HepG2 (cell line): ENCODE measurements around the gene ABCB8. TPM values are rescaled to one million over a fixed set of nuclear protein-coding genes. Genes with fewer than 3 reads are reported as not detected.

Source experiments
- ATAC-seq: fragments of 200-7000 bp; cut with Tn5 transposase; 3 replicates; pipeline ENCODE4 v1.9.1; 2020; ENCODE audit warnings: mild to moderate bottlenecking, moderate library complexity
- BruUV-seq: library from RNA; stranded (reverse); fragments of 400-500 nt; replicated peaks from 2 replicates; lab custom pipeline; 2021; lab: Mats Ljungman, UMichigan
- CTCF ChIA-PET: fragments of 300-600 bp; formaldehyde crosslinking; extraction: SDS; loops from one replicate; lab custom pipeline; 2021; ENCODE audit warnings: low total read pairs, inconsistent platforms, low intra/inter-chr PET ratio; lab: Yijun Ruan, JAX
- POLR2A ChIA-PET: fragments of 350-600 bp; sonication (Branson Sonifier 250); formaldehyde crosslinking; loops from one replicate; lab custom pipeline; 2020; ENCODE audit warnings: antibody characterized with exemption, inconsistent platforms; lab: Yijun Ruan, JAX
- DNase-seq: peaks from one replicate; pipeline ENCODE4 v3.0.0-alpha.2; 2015; ENCODE audit warnings: low spot score
- FAIRE-seq: peaks from 3 replicates; lab custom pipeline; 2011; peaks lifted over from hg19 to GRCh38; lab: Jason Lieb, UNC
- H2AFZ ChIP-seq: one replicate; pipeline ENCODE4 v1.6.1; 2011; ENCODE audit warnings: low read length, inconsistent platforms
- H3K27ac ChIP-seq: fragments of 300-600 bp; 3 replicates; pipeline ENCODE4 v1.8.0; 2011; ENCODE audit warnings: mixed run types, mild to moderate bottlenecking, mixed read lengths, low read length, inconsistent platforms; ENCODE audit not compliant: insufficient read depth; ENCODE audit errors: extremely low read length
- H3K27me3 ChIP-seq, 2 experiments: fragments of 200-600 bp in 1 of 2; 2 replicates in 1 of 2; 3 replicates in 1 of 2; pipeline versions ENCODE4 v1.6.0 to v1.8.0; 2011; ENCODE audit warnings: low read length in 2 of 2, mild to moderate bottlenecking in 2 of 2, moderate library complexity in 2 of 2, inconsistent platforms in 1 of 2; ENCODE audit not compliant: insufficient read depth in 2 of 2, control insufficient read depth in 1 of 2
- H3K36me3 ChIP-seq, 2 experiments: fragments of 200-600 bp in 1 of 2; replicated peaks in 1 of 2; 2 replicates in 1 of 2; 3 replicates in 1 of 2; pipeline versions ENCODE4 v1.5.1 to v1.8.0; 2011; ENCODE audit warnings: low read length in 2 of 2, inconsistent platforms in 1 of 2; ENCODE audit not compliant: insufficient read depth in 2 of 2, control insufficient read depth in 1 of 2
- H3K4me1 ChIP-seq: 2 replicates; pipeline ENCODE4 v1.5.1; 2012; ENCODE audit warnings: low read length, inconsistent platforms; ENCODE audit not compliant: insufficient read depth
- H3K4me2 ChIP-seq: 2 replicates; pipeline ENCODE4 v1.6.0; 2011; ENCODE audit warnings: low read depth, low read length, inconsistent platforms
- H3K4me3 ChIP-seq, 3 experiments: fragments of 200-600 bp in 1 of 3; sonication (generic), shearing (Covaris generic) in 1 of 3; replicated peaks in 1 of 3; 2 replicates each; pipeline ENCODE4 v1.5.1; 2011 to 2016; ENCODE audit warnings: low read length in 3 of 3, inconsistent platforms in 2 of 3, low read depth in 2 of 3, mild to moderate bottlenecking in 2 of 3, control low read depth in 1 of 3, mixed read lengths in 1 of 3; ENCODE audit not compliant: insufficient read depth in 1 of 3
- H3K79me2 ChIP-seq: one replicate; pipeline ENCODE4 v1.6.1; 2011; ENCODE audit warnings: low read length, inconsistent platforms; ENCODE audit not compliant: insufficient read depth
- H3K9ac ChIP-seq: 2 replicates; pipeline ENCODE4 v1.6.0; 2011; ENCODE audit warnings: mild to moderate bottlenecking, low read depth, low read length, inconsistent platforms; ENCODE audit not compliant: insufficient read depth
- H3K9me3 ChIP-seq: 2 replicates; pipeline ENCODE4 v1.5.1; 2012; ENCODE audit warnings: mild to moderate bottlenecking, low read length
- H4K20me1 ChIP-seq: 2 replicates; pipeline ENCODE4 v1.6.0; 2011; ENCODE audit warnings: inconsistent platforms, mild to moderate bottlenecking, low read length, moderate library complexity; ENCODE audit not compliant: insufficient read depth
- BRD4 ChIP-seq: sonication (generic); formaldehyde crosslinking; IDR thresholded peaks from 2 replicates; pipeline ENCODE4 v1.4.0; 2020; ENCODE audit warnings: missing genetic modification reagents
- PHF8 ChIP-seq: sonication (generic); formaldehyde crosslinking; IDR thresholded peaks from 2 replicates; pipeline ENCODE4 v1.5.0; 2020; ENCODE audit warnings: missing genetic modification reagents
- SMARCE1 ChIP-seq: fragments of 450-650 bp; IDR thresholded peaks from 2 replicates; pipeline ENCODE4 v1.6.1; 2017; ENCODE audit warnings: borderline replicate concordance
- ZNF33B ChIP-seq: sonication (generic); formaldehyde crosslinking; IDR thresholded peaks from 2 replicates; pipeline ENCODE4 v1.5.1; 2020; ENCODE audit warnings: mild to moderate bottlenecking, missing genetic modification reagents
- ZNF446 ChIP-seq: sonication (generic); formaldehyde crosslinking; IDR thresholded peaks from 2 replicates; pipeline ENCODE4 v1.5.0; 2020; ENCODE audit warnings: mild to moderate bottlenecking, missing genetic modification reagents
- WGBS: methylation state at CpG from one replicate; pipeline ENCODE4 v1.1.6; 2017; ENCODE audit warnings: low lambda C conversion rate; 5-methylcytosine and 5-hydroxymethylcytosine counted together
- in situ Hi-C: cut with HindIII; loops from 2 replicates; pipeline ENCODE4 v1.10.0; 2017; ENCODE audit warnings: low pct_unique_long_range_greater_than_20kb; ENCODE audit not compliant: extremely low pct_ligation_motif_present
- intact Hi-C: fragments of 100-400 bp; cut with micrococcal nuclease; formaldehyde crosslinking; loops from one replicate; pipeline ENCODE4 v1.10.0; 2022; ENCODE audit not compliant: unreplicated experiment
- polyA plus RNA-seq, 8 experiments: library from polyadenylated mRNA; depleted of rRNA in 3 of 8; stranded (reverse) in 7 of 8; unstranded in 1 of 8; fragments of >200 nt; fragmentation: Illumina TruSeq in 4 of 8; extraction: Trizol in 4 of 8; gene quantifications; 2 replicates each; pipeline versions ENCODE4 v1.2.1 to v1.2.3, GENCODE V29; 2011 to 2016; ENCODE audit warnings: low read depth in 4 of 8, missing spikeins in 1 of 8, mixed read lengths in 1 of 8; ENCODE audit not compliant: insufficient read depth in 1 of 8
- total RNA-seq, 5 experiments: library from RNA; depleted of rRNA; stranded (reverse); fragments of >200 nt; fragmentation: Illumina TruSeq; extraction: Trizol; gene quantifications; 2 replicates each; pipeline ENCODE4 v1.2.3, GENCODE V29; 2016; ENCODE audit warnings: low read depth in 1 of 5
- TF ChIP-seq, protein P1 (sequence below): sonication (generic); formaldehyde crosslinking; IDR thresholded peaks from 2 replicates; pipeline ENCODE4 v1.4.0; 2020; ENCODE audit warnings: missing genetic modification reagents, borderline replicate concordance
- TF ChIP-seq, protein P2 (sequence below): sonication (generic); formaldehyde crosslinking; conservative IDR thresholded peaks from 2 replicates; pipeline ENCODE4 v1.8.0; 2022; ENCODE audit warnings: missing genetic modification reagents
- TF ChIP-seq, protein P3 (sequence below): sonication (generic); formaldehyde crosslinking; IDR thresholded peaks from 2 replicates; pipeline ENCODE4 v1.5.0; 2020; ENCODE audit warnings: missing genetic modification reagents, mild to moderate bottlenecking, borderline replicate concordance
- TF ChIP-seq, protein P4 (sequence below): sonication (generic); formaldehyde crosslinking; IDR thresholded peaks from 2 replicates; pipeline ENCODE4 v1.5.0; 2020; ENCODE audit warnings: missing genetic modification reagents
- TF ChIP-seq, protein P5 (sequence below): sonication (generic); formaldehyde crosslinking; IDR thresholded peaks from 2 replicates; pipeline ENCODE4 v1.4.0; 2020; ENCODE audit warnings: missing genetic modification reagents, low read depth, mild to moderate bottlenecking, borderline replicate concordance
- TF ChIP-seq, protein P6 (sequence below): sonication (generic); formaldehyde crosslinking; IDR thresholded peaks from 2 replicates; pipeline ENCODE4 v1.5.0; 2020; ENCODE audit warnings: mild to moderate bottlenecking, missing genetic modification reagents

The ABCB8 gene
- total and polyA plus RNA-seq, 2 of the 13 experiments (the other 11 are each of a cell fraction or from before 2014, with no cell fraction given), result 6.6 to 16.7 TPM

DNA sequence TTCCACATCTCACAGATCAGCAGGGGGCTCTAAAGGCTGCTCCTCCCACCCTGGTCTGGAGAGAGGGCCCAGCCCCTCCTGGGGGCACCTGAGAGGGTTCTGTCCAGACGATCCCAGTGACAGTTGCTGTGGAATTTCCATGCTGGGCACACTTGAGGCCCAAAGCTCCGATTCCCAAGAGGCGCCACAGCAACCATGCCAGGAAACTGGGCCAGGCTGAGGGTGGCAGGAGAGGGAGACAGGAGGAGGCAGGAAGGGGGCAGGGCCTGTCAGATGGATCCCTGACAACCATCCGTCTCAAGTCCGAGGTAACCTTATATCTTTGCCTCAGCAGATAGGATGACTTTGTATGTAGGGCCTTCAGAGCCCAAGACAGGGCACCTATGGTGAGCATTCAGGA, 41.7 kb upstream of the ABCB8 start:
- no peaks in the 10 kb centered on the region for H3K36me3 ChIP-seq
- intact Hi-C loops, result loop anchor here (1.0 to 2.0 kb wide), 2 partner anchors 23 to 208 kb away; no protein-coding TSS in a partner anchor
- POLR2A ChIA-PET, result no interaction called here
- in situ Hi-C loops, result loop anchor here (5.0 kb wide), 1 partner anchor 89 kb away; no protein-coding TSS in a partner anchor
- peaks cover 2 to 43% of the 10 kb centered on the region in 2 experiments; a peak in 4 of 5 replicates for H3K27me3 ChIP-seq
- 0 out of 2 replicates have a peak, but pooled peaks cover 5% of the 10 kb centered on the region for H4K20me1 ChIP-seq
- H3K4me3 ChIP-seq, result no peak overlapping the region
- no CpG with 5 or more reads among the region's 5 CpGs for WGBS
- H3K4me1 ChIP-seq, result no peaks in the 10 kb centered on the region
- H3K4me2 ChIP-seq, result no peak overlapping the region
- FAIRE-seq (no peak), ATAC-seq (no peak), DNase-seq (no peak)
- no peaks in the 10 kb centered on the region for H3K9me3 ChIP-seq
- TF ChIP-seq, protein P1, sequence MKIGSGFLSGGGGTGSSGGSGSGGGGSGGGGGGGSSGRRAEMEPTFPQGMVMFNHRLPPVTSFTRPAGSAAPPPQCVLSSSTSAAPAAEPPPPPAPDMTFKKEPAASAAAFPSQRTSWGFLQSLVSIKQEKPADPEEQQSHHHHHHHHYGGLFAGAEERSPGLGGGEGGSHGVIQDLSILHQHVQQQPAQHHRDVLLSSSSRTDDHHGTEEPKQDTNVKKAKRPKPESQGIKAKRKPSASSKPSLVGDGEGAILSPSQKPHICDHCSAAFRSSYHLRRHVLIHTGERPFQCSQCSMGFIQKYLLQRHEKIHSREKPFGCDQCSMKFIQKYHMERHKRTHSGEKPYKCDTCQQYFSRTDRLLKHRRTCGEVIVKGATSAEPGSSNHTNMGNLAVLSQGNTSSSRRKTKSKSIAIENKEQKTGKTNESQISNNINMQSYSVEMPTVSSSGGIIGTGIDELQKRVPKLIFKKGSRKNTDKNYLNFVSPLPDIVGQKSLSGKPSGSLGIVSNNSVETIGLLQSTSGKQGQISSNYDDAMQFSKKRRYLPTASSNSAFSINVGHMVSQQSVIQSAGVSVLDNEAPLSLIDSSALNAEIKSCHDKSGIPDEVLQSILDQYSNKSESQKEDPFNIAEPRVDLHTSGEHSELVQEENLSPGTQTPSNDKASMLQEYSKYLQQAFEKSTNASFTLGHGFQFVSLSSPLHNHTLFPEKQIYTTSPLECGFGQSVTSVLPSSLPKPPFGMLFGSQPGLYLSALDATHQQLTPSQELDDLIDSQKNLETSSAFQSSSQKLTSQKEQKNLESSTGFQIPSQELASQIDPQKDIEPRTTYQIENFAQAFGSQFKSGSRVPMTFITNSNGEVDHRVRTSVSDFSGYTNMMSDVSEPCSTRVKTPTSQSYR (CRISPR knock-in tag), result no peak
- TF ChIP-seq ZNF446 (no peak), PHF8 (CRISPR knock-in tag) (no peak), SMARCE1 (no peak), ZNF33B (no peak), BRD4 (CRISPR knock-in tag) (no peak)
- TF ChIP-seq, protein P2, sequence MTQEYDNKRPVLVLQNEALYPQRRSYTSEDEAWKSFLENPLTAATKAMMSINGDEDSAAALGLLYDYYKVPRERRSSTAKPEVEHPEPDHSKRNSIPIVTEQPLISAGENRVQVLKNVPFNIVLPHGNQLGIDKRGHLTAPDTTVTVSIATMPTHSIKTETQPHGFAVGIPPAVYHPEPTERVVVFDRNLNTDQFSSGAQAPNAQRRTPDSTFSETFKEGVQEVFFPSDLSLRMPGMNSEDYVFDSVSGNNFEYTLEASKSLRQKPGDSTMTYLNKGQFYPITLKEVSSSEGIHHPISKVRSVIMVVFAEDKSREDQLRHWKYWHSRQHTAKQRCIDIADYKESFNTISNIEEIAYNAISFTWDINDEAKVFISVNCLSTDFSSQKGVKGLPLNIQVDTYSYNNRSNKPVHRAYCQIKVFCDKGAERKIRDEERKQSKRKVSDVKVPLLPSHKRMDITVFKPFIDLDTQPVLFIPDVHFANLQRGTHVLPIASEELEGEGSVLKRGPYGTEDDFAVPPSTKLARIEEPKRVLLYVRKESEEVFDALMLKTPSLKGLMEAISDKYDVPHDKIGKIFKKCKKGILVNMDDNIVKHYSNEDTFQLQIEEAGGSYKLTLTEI (CRISPR knock-in tag), result no peak
- TF ChIP-seq, protein P3, sequence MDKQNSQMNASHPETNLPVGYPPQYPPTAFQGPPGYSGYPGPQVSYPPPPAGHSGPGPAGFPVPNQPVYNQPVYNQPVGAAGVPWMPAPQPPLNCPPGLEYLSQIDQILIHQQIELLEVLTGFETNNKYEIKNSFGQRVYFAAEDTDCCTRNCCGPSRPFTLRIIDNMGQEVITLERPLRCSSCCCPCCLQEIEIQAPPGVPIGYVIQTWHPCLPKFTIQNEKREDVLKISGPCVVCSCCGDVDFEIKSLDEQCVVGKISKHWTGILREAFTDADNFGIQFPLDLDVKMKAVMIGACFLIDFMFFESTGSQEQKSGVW (CRISPR knock-in tag), result no peak
- TF ChIP-seq, protein P4, sequence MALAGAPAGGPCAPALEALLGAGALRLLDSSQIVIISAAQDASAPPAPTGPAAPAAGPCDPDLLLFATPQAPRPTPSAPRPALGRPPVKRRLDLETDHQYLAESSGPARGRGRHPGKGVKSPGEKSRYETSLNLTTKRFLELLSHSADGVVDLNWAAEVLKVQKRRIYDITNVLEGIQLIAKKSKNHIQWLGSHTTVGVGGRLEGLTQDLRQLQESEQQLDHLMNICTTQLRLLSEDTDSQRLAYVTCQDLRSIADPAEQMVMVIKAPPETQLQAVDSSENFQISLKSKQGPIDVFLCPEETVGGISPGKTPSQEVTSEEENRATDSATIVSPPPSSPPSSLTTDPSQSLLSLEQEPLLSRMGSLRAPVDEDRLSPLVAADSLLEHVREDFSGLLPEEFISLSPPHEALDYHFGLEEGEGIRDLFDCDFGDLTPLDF (CRISPR knock-in tag), result no peak
- TF ChIP-seq, protein P5, sequence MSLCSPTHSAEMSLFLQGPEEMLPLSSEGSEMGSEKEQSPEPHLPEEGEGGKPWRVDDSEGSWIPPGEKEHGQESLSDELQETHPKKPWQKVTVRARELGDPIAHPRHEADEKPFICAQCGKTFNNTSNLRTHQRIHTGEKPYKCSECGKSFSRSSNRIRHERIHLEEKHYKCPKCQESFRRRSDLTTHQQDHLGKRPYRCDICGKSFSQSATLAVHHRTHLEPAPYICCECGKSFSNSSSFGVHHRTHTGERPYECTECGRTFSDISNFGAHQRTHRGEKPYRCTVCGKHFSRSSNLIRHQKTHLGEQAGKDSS (CRISPR knock-in tag), result no peak
- TF ChIP-seq, protein P6, sequence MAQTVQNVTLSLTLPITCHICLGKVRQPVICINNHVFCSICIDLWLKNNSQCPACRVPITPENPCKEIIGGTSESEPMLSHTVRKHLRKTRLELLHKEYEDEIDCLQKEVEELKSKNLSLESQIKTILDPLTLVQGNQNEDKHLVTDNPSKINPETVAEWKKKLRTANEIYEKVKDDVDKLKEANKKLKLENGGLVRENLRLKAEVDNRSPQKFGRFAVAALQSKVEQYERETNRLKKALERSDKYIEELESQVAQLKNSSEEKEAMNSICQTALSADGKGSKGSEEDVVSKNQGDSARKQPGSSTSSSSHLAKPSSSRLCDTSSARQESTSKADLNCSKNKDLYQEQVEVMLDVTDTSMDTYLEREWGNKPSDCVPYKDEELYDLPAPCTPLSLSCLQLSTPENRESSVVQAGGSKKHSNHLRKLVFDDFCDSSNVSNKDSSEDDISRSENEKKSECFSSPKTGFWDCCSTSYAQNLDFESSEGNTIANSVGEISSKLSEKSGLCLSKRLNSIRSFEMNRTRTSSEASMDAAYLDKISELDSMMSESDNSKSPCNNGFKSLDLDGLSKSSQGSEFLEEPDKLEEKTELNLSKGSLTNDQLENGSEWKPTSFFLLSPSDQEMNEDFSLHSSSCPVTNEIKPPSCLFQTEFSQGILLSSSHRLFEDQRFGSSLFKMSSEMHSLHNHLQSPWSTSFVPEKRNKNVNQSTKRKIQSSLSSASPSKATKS (CRISPR knock-in tag), result no peak
- H3K27ac ChIP-seq, result no peak overlapping the region
- H3K9ac ChIP-seq, result no peak overlapping the region
- BruUV-seq, result no TSS peak
- H3K79me2 ChIP-seq, result no peaks in the 10 kb centered on the region
- no peak overlapping the region for H2AFZ ChIP-seq
- CTCF ChIA-PET, result interaction anchor here (1.1 to 1.8 kb wide), 3 partner anchors 23 to 88 kb away, joined by 3 to 13 read pairs (median 3); no protein-coding TSS in a partner anchor
